Measurements from ENCODE around the gene MAMLD1.

GRCh38 chrX:150459196-150459595 is 96.1 kb downstream of the MAMLD1 start:
- TF ChIP-seq EZH2 (IDR thresholded peaks at IDR 0.05; ENCODE audit: borderline replicate concordance, low read depth, low read length, poor library complexity, severe bottlenecking), result no peak
- TF ChIP-seq, protein P1, sequence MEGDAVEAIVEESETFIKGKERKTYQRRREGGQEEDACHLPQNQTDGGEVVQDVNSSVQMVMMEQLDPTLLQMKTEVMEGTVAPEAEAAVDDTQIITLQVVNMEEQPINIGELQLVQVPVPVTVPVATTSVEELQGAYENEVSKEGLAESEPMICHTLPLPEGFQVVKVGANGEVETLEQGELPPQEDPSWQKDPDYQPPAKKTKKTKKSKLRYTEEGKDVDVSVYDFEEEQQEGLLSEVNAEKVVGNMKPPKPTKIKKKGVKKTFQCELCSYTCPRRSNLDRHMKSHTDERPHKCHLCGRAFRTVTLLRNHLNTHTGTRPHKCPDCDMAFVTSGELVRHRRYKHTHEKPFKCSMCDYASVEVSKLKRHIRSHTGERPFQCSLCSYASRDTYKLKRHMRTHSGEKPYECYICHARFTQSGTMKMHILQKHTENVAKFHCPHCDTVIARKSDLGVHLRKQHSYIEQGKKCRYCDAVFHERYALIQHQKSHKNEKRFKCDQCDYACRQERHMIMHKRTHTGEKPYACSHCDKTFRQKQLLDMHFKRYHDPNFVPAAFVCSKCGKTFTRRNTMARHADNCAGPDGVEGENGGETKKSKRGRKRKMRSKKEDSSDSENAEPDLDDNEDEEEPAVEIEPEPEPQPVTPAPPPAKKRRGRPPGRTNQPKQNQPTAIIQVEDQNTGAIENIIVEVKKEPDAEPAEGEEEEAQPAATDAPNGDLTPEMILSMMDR (conservative IDR thresholded peaks at IDR 0.05; ENCODE audit: low read depth, low read length), result no peak
